Memory B cell (primary cell): ENCODE measurements around the gene NR1D2.
"Not testable (repeated sequence)": the region's sequence is repeated elsewhere in the genome, so short reads cannot be mapped to it uniquely, and the experiment has no call there.

Source experiments
- ATAC-seq: fragments of 150-1000 bp; cut with Tn5 transposase; 2 replicates; pipeline ENCODE4 v1.10.0; 2021; ENCODE audit warnings: low read depth, mild to moderate bottlenecking, moderate library complexity
- DNase-seq, 2 donors: peaks; one replicate each; pipeline ENCODE4 v3.0.0; 2022; ENCODE audit warnings: low spot score in 2 of 2
- H3K27ac Mint-ChIP-seq: one replicate; pipeline ENCODE4 v1.8.0; 2022; ENCODE audit warnings: mild to moderate bottlenecking, moderate library complexity, mixed read lengths
- H3K27me3 Mint-ChIP-seq: one replicate; pipeline ENCODE4 v1.8.0; 2022; ENCODE audit warnings: mixed read lengths
- H3K36me3 Mint-ChIP-seq: one replicate; pipeline ENCODE4 v1.8.0; 2022; ENCODE audit warnings: mild to moderate bottlenecking, mixed read lengths
- H3K4me1 Mint-ChIP-seq: one replicate; pipeline ENCODE4 v1.8.0; 2022; ENCODE audit warnings: mixed read lengths
- H3K4me3 Mint-ChIP-seq: one replicate; pipeline ENCODE4 v1.8.0; 2022; ENCODE audit warnings: mild to moderate bottlenecking, moderate library complexity, mixed read lengths
- H3K9me3 Mint-ChIP-seq: one replicate; pipeline ENCODE4 v1.8.0; 2022; ENCODE audit warnings: mixed read lengths

NR1D2 gene

DNA sequence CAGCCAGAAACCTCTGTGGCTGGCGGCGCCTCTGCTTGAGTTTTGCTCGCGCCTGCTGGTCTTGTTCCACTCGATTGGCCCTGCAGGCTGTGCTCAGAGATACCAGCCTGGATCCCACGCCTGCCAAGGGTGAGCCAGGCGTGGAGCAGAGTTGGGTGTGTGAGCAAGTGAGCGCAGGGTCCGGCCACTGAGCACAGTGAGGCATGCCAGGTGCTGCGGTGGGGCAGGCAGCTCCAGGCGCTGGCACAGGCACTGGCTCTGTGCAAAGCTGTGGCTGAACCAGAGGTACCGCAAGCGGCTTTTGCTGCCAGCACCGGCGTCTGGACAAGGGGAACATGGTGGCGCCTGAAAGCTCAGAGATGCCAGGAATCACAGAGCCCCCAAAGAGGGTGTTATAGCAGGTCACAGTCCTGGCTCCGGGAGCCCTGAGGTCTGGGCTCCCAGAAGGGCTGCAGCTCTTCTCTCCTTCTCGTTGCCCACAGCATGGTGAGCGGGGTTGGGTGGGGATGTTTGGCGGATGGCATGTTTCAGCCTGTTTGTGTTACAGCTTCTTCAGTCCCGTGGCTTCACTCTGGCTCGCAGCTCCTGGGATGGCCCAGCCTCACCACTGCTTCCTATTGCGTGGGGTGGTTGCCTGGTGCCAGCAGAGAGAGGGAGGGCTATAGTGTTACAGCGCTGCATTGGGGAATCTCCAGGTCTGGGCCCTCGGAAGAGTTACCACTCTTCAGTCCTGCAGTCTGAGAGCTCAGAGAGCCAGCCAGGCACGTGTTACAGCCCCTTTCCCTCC, 73.9 kb downstream of the NR1D2 start:
- ATAC-seq = no peak
- Mint-ChIP-seq H3K27me3 (no peaks in the 10 kb centered on the region), H3K27ac (no peak overlapping the region), H3K36me3 (no peaks in the 10 kb centered on the region), H3K4me3 (no peak overlapping the region), H3K4me1 (no peaks in the 10 kb centered on the region), H3K9me3 (no peaks in the 10 kb centered on the region)
- DNase-seq = no peak

DNA sequence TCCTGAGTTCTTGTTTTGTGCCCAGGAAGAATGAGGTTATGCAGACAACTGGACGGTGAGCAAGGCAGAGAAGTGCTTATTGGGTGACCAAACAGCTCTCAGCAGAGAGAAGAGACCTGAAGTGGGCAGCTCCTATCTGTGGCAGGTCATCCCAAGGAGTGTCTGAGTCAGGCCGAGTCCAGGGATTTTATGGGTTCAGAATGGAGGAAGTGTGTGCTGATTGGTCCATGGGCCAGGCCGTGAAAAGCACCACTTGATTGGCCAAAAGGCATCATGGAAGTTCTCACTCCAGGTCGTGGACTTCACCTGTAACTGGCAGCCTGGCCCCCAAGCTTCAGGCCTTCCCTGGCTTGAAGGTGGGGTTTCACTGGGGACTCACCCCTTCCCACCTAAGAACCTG, 74.5 kb downstream of the NR1D2 start:
- DNase-seq (no peak), ATAC-seq (no peak)
- Mint-ChIP-seq H3K27me3 (peaks cover 3% of the 10 kb centered on the region), H3K4me1 (no peaks in the 10 kb centered on the region), H3K36me3 (no peaks in the 10 kb centered on the region), H3K9me3 (no peaks in the 10 kb centered on the region), H3K4me3 (no peak overlapping the region), H3K27ac (no peak overlapping the region)

GRCh38 chr3:24020036-24020691, 75.1 kb downstream of the NR1D2 start:
- ATAC-seq (no peak), DNase-seq (no peak)
- no peak overlapping the region for H3K4me3 Mint-ChIP-seq
- no peaks in the 10 kb centered on the region for H3K9me3 Mint-ChIP-seq
- no peak overlapping the region for H3K27ac Mint-ChIP-seq
- H3K36me3 Mint-ChIP-seq = no peaks in the 10 kb centered on the region
- no peaks in the 10 kb centered on the region for H3K4me1 Mint-ChIP-seq
- peaks cover 4% of the 10 kb centered on the region for H3K27me3 Mint-ChIP-seq

DNA sequence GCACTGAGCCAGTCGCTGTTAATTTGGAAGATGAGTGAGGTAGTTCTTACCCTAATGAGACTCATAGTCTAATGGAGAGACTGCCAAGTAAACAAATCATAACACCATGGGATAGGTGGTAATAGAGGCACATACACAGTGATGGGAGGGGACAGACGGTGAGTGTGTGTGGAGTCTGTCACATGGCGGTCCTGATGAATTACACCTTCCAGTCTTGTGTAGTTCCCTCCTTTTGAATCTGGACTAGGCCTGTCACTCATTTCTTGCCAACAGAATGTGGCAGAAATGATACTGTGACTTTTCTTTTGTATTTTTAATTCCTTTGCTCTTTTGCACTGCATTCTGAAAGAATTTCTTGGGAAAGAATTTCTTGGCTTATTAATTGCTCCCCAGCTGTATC, 78.1 kb downstream of the NR1D2 start:
- no peak overlapping the region for H3K27ac Mint-ChIP-seq
- H3K4me1 Mint-ChIP-seq = no peaks in the 10 kb centered on the region
- peaks cover 7% of the 10 kb centered on the region for H3K27me3 Mint-ChIP-seq
- no peak for ATAC-seq
- DNase-seq = no peak
- no peaks in the 10 kb centered on the region for H3K9me3 Mint-ChIP-seq
- no peak overlapping the region for H3K4me3 Mint-ChIP-seq
- no peaks in the 10 kb centered on the region for H3K36me3 Mint-ChIP-seq

DNA sequence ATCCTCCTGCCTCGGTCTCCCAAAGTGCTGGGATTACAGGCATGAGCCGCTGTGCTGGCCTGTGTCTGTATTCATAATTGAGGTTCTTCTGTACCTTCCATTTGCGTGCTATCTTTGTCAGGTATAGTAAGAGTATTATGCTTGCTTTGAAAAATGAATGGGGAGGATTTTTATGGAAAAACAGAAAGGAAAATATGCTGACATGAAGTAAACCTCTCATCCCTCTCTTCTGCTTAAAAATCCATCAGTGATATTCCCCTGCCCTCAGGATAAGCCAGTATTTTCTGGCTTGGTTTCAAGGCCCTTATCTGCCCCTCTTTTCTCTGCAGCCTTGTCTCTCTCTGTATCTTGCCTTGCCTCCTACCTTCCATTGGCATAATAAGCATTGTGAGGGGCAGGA, 80.7 kb downstream of the NR1D2 start:
- ATAC-seq (no peak), DNase-seq (no peak)
- no peak overlapping the region for H3K27ac Mint-ChIP-seq
- H3K4me3 Mint-ChIP-seq = no peak overlapping the region
- no peaks in the 10 kb centered on the region for H3K9me3 Mint-ChIP-seq
- H3K4me1 Mint-ChIP-seq = no peaks in the 10 kb centered on the region
- H3K27me3 Mint-ChIP-seq = peaks cover 14% of the 10 kb centered on the region
- H3K36me3 Mint-ChIP-seq = no peaks in the 10 kb centered on the region

GRCh38 chr3:24026665-24027064, 81.6 kb downstream of the NR1D2 start:
- H3K4me3 Mint-ChIP-seq, H3K27ac Mint-ChIP-seq, ATAC-seq, DNase-seq, H3K4me1 Mint-ChIP-seq, H3K36me3 Mint-ChIP-seq, H3K9me3 Mint-ChIP-seq: not testable (repeated sequence)
- H3K27me3 Mint-ChIP-seq = peaks cover 16% of the 10 kb centered on the region

DNA sequence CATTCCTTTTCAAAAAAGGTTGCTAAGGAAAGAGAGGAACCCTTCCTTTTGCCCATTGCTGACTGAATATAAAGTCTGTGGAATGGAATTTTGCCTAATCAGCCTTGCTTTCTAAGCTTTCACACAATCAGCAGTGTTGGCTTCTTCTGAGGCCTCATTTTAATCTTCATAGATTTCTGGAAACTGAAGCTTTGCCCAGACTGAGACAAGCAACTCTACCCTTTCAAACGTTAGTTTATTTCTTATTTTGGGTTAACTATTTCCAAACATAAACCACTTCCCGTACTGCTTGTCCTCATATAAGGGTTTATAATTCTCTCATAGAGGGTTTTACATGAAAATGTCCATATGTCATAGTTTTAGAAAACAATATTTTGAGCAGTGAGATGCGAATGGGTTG, 82.9 kb downstream of the NR1D2 start:
- Mint-ChIP-seq H3K27me3 (peaks cover 16% of the 10 kb centered on the region), H3K4me3 (no peak overlapping the region), H3K36me3 (no peaks in the 10 kb centered on the region), H3K4me1 (no peaks in the 10 kb centered on the region), H3K9me3 (peaks cover 5% of the 10 kb centered on the region), H3K27ac (no peak overlapping the region)
- ATAC-seq (no peak), DNase-seq (no peak)
